Vagina (tissue), 2 donors: ENCODE results near the gene CCL13. TPM values are rescaled to one million over a fixed set of nuclear protein-coding genes. Genes with fewer than 3 reads are reported as not detected.
A peak's percentile ranks its signal among the peaks of the same experiment; 100 is the strongest.

Experiments
- DNase-seq, 2 donors: peaks; one replicate each; pipeline ENCODE4 v3.0.0-alpha.2; 2017; ENCODE audit errors: extremely low spot score in 2 of 2
- H3K27ac ChIP-seq: fragments of 200-600 bp; sonication (generic); one replicate; pipeline ENCODE4 v1.5.1; 2019
- H3K27me3 ChIP-seq: fragments of 200-600 bp; sonication (generic); one replicate; pipeline ENCODE4 v1.5.1; 2019
- H3K36me3 ChIP-seq, 2 donors: fragments of 200-600 bp; sonication (generic); one replicate each; pipeline ENCODE4 v1.5.1; 2017 to 2019
- H3K4me1 ChIP-seq: fragments of 200-600 bp; sonication (generic); one replicate; pipeline ENCODE4 v1.5.1; 2019
- H3K4me3 ChIP-seq, 2 donors: fragments of 200-600 bp; sonication (generic); 1 replicate in 1 of 2; 2 replicates in 1 of 2; pipeline ENCODE4 v1.5.1; 2016 to 2019
- H3K9me3 ChIP-seq: fragments of 200-600 bp; sonication (generic); one replicate; pipeline ENCODE4 v1.5.1; 2019
- POLR2A ChIP-seq, 2 donors: fragments of 450-650 bp; IDR thresholded peaks; one replicate each; pipeline ENCODE4 v1.6.1; 2017; ENCODE audit warnings: antibody characterized with exemption in 2 of 2, mild to moderate bottlenecking in 2 of 2, moderate library complexity in 2 of 2
- POLR2AphosphoS5 ChIP-seq, 2 donors: sonication (generic); formaldehyde crosslinking; IDR thresholded peaks; one replicate each; pipeline ENCODE4 v1.9.0; 2017; ENCODE audit warnings: antibody characterized with exemption in 2 of 2, mild to moderate bottlenecking in 2 of 2, low read depth in 1 of 2; ENCODE audit not compliant: insufficient read depth in 1 of 2
- intact Hi-C: fragments of 100-400 bp; cut with DNase I; formaldehyde crosslinking; loops from one replicate; pipeline ENCODE4 v1.15.1; 2023
- total RNA-seq: library from RNA; depleted of rRNA; stranded (reverse); fragments of >200 nt; gene quantifications from one replicate; pipeline ENCODE4 v1.2.3, GENCODE V29; 2016
- TF ChIP-seq, protein P1 (sequence below), 3 experiments: fragments of 450-650 bp in 2 of 3; fragments of 200-600 bp in 1 of 3; sonication (generic) in 1 of 3; IDR thresholded peaks; one replicate each; pipeline ENCODE4 v1.5.1; 2017 to 2019; ENCODE audit warnings: antibody characterized with exemption in 3 of 3, mild to moderate bottlenecking in 2 of 3, moderate library complexity in 2 of 3

CCL13 gene
- total RNA-seq, 1 donor from 2014 or later = 2.2 TPM

DNA sequence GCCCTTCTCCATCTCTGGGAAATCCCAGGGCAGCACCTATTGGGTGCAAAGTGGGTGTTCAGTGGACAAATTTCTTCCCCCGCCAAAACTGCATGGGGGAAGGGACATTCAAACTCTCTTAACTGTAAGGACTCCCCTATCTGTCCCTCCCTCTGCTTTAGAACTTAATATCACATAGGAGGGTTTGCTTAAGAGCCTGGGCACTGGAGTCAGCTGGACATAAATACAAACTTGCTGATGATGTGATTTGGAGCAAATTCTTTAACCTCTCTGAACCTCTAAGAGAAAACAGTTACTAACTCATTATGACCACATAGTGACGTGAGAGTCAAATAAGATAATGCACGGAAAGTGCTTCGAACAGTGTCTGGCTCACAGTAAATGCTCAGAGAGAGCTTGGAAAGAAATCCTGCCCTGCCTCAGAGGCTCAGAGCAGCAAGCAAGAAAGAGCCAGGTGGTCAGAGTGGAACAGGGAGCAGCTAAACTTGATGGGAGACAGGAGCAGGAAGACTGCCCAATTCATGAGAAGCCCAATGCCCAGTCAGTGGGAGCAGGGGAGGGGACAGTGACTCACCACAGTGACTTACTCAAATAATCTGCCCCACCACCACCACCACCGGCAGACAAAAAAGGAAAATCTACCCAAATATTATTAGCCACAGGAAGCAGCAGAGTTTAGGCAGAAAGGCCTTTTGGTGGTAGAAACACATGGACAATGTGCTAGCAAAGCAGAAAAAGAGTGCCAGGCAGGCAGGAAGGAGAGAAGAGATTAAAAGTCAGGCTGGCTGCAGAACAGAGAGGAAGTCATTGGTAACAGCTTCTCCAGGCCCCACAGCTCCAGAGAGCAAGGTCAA, 30.6 kb downstream of the CCL13 start:
- Histone ChIP-seq H3K27me3 (no peaks in the 10 kb centered on the region), H3K9me3 (no peaks in the 10 kb centered on the region), H3K4me3 (no peak overlapping the region), H3K4me1 (no peaks in the 10 kb centered on the region), H3K36me3 (no peaks in the 10 kb centered on the region), H3K27ac (no peak overlapping the region)
- peak; percentile 77 for DNase-seq
- intact Hi-C loops = no loop called here
- TF ChIP-seq POLR2A (IDR thresholded peaks at IDR 0.05) (no peak), POLR2AphosphoS5 (IDR thresholded peaks at IDR 0.05; ENCODE audit: insufficient read depth in 1 of 2, low read depth in 1 of 2) (no peak)
- TF ChIP-seq, protein P1, sequence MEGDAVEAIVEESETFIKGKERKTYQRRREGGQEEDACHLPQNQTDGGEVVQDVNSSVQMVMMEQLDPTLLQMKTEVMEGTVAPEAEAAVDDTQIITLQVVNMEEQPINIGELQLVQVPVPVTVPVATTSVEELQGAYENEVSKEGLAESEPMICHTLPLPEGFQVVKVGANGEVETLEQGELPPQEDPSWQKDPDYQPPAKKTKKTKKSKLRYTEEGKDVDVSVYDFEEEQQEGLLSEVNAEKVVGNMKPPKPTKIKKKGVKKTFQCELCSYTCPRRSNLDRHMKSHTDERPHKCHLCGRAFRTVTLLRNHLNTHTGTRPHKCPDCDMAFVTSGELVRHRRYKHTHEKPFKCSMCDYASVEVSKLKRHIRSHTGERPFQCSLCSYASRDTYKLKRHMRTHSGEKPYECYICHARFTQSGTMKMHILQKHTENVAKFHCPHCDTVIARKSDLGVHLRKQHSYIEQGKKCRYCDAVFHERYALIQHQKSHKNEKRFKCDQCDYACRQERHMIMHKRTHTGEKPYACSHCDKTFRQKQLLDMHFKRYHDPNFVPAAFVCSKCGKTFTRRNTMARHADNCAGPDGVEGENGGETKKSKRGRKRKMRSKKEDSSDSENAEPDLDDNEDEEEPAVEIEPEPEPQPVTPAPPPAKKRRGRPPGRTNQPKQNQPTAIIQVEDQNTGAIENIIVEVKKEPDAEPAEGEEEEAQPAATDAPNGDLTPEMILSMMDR (IDR thresholded peaks at IDR 0.05) = no peak

- no peak for TF ChIP-seq POLR2AphosphoS5 (IDR thresholded peaks at IDR 0.05; ENCODE audit: insufficient read depth in 1 of 2, low read depth in 1 of 2)
- no peaks in the 10 kb centered on the region for H3K27me3 ChIP-seq
Measured at GRCh38 chr17:34387566-34387965, 31.3 kb downstream of the CCL13 start.

DNA sequence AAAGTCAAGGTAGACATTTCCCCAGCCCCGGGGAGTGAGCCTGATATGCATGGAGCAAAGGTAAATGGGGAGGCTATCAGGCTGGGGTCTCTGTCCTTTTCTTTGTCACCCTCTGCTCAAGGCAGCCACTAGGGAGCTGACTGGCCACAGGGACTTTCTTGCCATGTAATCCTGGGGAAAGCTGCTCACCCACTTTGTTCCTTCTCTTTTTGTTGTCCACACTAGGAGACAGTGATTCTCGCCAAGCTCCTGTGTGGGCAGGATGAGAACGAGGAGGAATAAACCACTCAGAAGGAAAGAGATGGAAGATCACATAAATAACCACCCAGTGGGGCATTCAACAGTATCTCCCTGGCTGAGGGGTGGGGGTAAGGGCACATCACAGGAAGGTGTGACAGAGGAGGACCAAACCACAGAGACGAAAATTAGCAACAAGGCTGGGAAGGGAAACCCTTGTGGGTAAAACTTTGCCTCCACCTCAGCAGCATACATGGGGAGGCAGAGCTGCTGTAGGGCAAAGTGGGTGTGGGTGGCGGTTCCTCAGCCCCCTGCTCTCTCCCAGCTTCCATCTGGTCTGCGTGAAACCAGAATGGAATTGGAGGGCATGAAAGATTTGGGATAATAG, 33.0 kb downstream of the CCL13 start:
- H3K36me3 ChIP-seq = no peaks in the 10 kb centered on the region
- no peak overlapping the region for H3K27ac ChIP-seq
- H3K27me3 ChIP-seq = no peaks in the 10 kb centered on the region
- no peak for DNase-seq
- H3K9me3 ChIP-seq = no peaks in the 10 kb centered on the region
- intact Hi-C loops = no loop called here
- no peak overlapping the region for H3K4me3 ChIP-seq
- no peak for TF ChIP-seq POLR2A (IDR thresholded peaks at IDR 0.05)
- TF ChIP-seq, protein P1 (IDR thresholded peaks at IDR 0.05) = no peak
- no peak for TF ChIP-seq POLR2AphosphoS5 (IDR thresholded peaks at IDR 0.05; ENCODE audit: insufficient read depth in 1 of 2, low read depth in 1 of 2)
- H3K4me1 ChIP-seq = no peaks in the 10 kb centered on the region

More at GRCh38 chr17:34387566-34387965, 31.3 kb downstream of the CCL13 start:
- Histone ChIP-seq H3K4me1 (no peaks in the 10 kb centered on the region), H3K4me3 (no peak overlapping the region), H3K9me3 (no peaks in the 10 kb centered on the region), H3K27ac (no peak overlapping the region), H3K36me3 (no peaks in the 10 kb centered on the region)
- intact Hi-C loops = no loop called here
- DNase-seq = peak in 1 of 2 donors; percentile 55

GRCh38 chr17:34390649-34391048, 34.4 kb downstream of the CCL13 start:
- Histone ChIP-seq H3K27ac (no peak overlapping the region), H3K27me3 (no peaks in the 10 kb centered on the region), H3K9me3 (no peaks in the 10 kb centered on the region), H3K36me3 (no peaks in the 10 kb centered on the region), H3K4me3 (no peak overlapping the region), H3K4me1 (no peaks in the 10 kb centered on the region)
- intact Hi-C loops = no loop called here
- TF ChIP-seq POLR2A (IDR thresholded peaks at IDR 0.05) (no peak), POLR2AphosphoS5 (IDR thresholded peaks at IDR 0.05; ENCODE audit: insufficient read depth in 1 of 2, low read depth in 1 of 2) (no peak)
- TF ChIP-seq, protein P1 (IDR thresholded peaks at IDR 0.05) = no peak
- DNase-seq = no peak

GRCh38 chr17:34391241-34391640, 35.0 kb downstream of the CCL13 start:
- Histone ChIP-seq H3K27me3 (no peaks in the 10 kb centered on the region), H3K4me3 (no peak overlapping the region), H3K36me3 (no peaks in the 10 kb centered on the region), H3K4me1 (no peaks in the 10 kb centered on the region), H3K9me3 (no peaks in the 10 kb centered on the region), H3K27ac (no peak overlapping the region)
- no peak for DNase-seq
- intact Hi-C loops = no loop called here
- TF ChIP-seq, protein P1 (IDR thresholded peaks at IDR 0.05) = no peak
- TF ChIP-seq POLR2A (IDR thresholded peaks at IDR 0.05) = no peak
- TF ChIP-seq POLR2AphosphoS5 (IDR thresholded peaks at IDR 0.05; ENCODE audit: insufficient read depth in 1 of 2, low read depth in 1 of 2) = no peak
